HG03342 (cell line): Measurements from ENCODE around the gene SLC22A31.

Source experiments
- ATAC-seq: cut with Tn5 transposase; IDR thresholded peaks from one replicate; pipeline ENCODE4 v1.9.1; 2021; ENCODE audit warnings: mild to moderate bottlenecking, moderate library complexity; ENCODE audit not compliant: unreplicated experiment

Gene SLC22A31

DNA sequence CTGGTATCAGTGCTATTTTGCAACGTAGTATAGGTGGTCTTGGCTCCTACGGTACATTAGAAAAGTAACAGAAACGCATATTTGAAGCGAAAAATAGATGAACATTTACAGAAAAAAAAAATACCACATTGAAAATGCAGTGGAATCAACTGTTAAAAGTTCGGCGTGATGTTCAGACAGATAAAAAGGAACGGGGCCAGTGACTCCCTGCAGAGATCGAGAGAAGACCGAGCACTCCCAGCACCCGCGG lies 16.7 kb upstream of the SLC22A31 start:
- no peak for ATAC-seq

DNA sequence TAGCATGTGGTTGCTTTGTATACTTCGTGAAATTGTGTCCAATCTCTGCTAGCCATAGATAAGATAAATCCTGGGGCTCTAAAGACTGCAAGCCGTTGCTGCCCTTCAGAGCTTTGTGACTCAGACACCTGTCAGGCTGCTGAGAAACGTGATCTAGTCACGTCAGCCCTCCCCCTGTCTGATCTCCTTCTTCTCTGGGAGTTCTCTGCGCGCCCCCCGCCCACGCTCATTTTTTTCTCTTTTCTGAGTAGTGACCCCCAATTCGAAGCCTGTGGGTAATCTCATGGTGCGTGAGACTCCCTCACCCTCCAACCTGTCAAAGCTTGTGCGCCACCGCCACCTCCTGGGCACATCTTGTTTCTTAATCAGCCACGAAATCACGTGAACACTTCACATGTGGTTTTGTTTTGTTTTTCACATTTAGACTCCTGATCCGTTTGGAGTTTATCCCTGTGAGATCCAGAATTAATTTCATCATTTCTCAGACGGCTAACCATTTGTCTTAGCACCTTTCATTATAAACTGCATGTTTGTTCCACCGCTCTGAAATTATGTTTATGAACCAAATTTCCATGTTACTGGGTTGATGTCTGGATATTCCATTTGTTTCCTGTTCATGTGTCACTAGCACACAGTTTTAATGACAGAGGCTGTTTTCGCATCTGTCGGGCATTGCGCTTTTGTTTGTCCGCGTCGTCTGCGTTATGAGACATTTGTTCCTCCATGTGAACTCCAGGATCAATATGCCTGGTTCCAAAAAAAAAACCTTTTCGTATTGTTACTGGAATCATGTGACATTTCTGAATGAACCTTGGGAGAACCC lies 16.2 kb upstream of the SLC22A31 start:
- ATAC-seq = no peak

DNA sequence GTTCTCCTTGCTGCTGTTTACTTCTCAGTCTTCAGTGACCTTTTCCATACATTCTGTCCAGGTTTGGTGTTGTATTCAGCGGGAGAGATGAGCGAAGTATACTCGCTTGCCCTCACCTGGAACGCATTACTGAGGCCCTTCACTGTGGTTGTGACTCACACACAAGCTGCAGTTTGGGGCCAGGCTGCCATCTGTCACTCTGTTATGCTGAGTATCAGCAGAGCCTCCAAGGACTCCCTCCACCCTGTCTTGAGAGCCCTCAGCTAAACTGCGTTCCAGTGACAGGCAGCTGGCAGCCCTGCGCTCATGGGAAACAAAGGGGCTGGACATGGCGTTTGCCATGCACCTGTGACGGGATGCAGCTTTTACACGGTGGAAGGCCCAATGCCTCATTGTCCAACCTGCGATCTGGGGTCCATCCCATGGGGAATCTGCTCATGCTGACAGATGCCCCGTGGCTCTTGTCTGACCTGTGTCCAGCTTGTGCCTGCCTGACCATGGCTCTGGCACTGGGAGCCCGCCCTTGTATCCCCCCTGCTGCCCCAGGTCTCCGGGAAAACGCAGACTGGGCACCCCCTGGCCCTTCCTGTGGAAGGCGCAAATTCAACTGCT lies 10.7 kb upstream of the SLC22A31 start:
- ATAC-seq = no peak

DNA sequence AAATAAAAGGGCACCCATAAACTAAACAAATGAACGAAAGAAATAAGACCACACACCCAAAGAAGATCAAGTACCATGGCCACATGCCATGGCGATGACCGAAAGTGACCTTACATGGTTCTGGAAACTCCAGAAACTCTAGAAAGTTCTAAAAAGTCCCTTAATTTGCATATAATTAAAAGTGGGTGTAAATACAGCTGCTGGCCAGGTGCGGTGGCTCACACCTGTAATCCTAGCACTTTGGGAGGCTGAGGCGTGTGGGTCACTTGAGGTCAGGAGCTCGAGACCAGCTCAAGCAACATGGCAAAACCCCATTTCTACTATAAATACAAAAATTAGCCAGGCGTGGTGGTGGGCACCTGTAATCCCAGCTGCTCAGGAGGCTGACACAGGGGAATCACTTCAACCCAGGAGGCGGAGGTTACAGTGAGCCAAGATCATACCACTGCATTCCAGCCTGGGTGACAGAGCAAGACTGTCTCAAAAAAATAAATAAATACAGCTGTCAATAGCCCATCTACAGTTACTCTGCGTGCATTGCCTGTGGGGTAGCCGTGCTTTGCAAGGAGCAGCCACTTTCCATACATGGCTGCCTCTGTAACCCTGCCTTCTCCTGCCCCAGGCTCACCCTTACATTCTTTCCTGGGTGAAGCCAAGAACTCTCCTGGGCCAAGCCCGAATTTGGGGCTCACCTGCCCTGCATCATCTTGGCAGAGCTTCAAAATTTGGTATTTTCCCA lies 10.0 kb upstream of the SLC22A31 start:
- ATAC-seq = no peak

DNA sequence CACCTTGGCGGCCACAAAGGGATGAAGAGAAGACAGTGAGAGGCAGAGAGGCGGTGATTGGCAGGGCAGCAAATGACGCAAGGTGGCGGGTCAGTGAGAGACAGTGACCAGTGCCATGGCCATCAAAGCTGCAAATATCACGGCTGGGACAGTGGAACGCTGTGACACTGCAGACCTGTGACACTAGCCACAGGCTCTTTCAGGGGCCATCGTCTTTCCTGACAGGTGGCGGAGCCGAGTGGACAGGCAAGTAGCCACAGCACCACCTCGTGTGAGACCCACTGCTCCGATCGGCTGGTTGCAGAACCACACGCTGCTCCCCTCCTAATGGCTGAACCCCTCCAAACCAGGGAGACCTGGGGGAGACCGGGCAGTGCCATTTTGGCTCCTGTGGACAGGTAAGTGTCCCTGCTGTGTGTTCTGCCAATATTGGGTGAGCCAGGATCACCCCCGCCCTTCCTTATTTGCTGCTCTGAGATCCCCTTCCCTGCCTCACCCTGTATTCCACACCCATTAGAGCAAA lies 9.2 kb upstream of the SLC22A31 start:
- no peak for ATAC-seq

GRCh38 chr16:89207993-89208392 lies 7.7 kb upstream of the SLC22A31 start:
- no peak for ATAC-seq

DNA sequence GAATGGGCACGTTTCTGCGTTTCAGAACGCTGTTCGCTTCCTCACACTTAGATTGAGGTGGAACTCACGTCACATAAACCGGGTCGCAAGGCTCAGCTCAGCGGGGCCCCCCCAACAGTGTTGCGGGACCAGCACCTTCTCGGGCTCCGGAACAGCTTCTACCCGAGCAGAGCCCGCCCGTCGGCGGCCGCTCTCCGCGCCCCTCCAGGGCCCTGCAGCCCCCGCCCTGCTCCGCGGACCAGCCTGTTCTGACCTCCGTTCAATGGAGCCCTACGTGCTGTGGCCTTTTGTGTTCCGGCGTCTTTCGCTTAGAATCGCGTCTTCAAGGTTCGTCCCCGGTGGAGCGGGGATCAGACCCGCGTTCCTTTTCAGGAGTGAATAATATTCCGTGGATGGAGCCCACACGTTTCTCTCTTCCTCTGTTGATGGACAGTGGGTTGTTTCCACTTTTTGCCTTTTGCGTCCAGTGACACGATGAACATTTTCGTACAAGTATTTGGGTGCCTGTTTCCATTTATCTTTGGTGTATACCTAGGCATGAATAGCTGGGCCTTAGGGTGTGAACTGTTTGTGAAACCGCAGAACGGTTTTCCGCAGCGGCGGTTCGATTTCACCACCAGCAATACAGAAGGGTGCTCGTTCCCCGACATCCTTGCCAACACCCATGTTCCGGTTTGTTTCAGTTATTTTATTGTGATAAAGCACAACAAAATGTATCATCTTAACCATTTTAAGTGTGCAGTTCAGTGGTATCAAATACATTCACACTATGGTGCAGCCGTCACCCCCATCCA lies 2.3 kb upstream of the SLC22A31 start:
- no peak for ATAC-seq

DNA sequence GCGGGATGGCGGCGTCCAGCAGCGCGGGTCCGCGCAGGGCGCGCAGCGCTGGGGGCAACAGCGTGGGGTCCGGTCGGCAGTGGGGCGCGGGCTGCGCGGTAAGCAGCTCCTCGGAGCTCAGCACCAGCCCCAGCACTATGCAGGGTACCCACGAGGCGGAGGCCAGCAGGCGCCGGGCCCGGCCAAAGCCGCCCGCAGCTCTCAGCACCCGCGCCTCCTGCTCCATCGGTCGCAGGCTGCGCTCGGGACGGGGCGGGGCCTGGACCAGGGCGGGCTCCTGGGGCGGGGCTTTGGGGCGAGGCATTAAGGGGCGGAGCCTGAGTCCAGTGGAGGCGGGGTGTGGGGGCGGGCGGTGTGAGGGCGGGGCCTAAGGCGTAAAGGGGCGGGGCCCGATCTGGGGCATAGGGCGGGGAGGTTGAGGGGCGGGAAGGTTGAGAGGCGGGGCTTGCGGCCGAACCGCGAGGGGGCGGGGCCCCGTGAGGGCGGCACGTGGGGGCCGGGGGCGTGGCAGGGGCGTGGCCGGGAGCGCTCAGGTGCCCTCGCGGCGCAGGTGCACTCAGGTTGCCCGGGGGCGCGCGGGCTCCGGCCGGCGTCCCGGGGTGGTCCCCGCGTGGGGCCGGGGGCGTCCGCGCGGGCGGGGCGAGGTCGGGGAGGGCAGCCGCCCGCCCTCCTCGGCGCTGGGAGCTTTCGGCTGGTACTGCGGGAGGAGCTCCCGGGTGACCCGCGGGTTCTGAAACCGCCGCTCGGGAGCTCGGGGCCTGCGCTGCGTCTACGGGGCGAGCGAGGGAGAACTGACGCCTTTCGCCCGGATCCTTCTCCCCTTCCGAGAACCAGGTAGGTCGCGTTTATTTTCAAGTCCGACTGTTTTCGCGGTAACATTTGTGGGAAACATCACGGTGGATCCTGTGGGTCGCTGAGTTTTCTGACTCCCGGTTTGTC lies 1.4 kb upstream of the SLC22A31 start:
- no peak for ATAC-seq

- no peak for ATAC-seq
Observed at GRCh38 chr16:89200850-89201411, 594 bp upstream of the SLC22A31 start.

- no peak for ATAC-seq
Observed at GRCh38 chr16:89199241-89200123, 855 bp downstream of the SLC22A31 start.

DNA sequence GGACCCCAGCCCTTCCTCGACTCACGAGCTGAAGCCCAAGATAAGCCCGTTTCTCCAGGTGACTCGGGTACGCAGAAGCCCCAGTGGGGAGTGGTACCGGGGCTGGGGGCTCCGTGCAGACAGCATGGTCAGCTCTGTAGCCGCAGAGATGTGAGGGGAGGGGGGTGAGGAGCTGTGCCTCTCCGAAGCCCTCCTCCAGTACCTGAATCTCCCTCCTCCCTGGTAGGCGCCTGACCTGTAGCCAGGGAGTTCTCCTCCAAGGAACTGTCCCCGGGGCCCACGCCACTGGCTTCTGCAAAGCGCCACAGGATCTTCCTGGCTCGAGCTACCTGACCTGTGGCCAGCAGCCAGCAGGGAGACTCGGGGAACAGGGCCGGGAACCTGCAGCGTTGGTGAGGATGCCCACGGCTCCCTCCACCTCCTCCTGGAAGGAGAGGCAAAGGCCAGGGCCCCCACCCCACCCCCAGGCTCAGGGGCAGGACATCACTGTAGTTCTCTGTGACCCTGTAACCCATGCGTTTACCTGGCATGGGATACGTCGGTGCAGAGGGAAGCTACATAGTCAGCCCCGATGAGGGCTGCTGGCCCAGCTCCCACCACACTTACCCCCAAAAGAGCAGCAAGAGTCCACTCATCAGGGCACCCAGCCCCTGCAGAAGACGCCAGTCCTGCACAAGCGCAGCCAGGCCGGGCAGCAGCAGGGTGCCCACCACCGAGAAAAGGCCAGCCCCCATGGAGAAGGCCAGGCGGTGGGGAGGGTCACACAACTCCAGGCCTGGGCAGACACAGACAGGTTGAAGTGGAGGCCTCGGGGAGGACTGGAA lies 1.7 kb downstream of the SLC22A31 start:
- no peak for ATAC-seq

GRCh38 chr16:89197633-89198416 lies 2.5 kb downstream of the SLC22A31 start:
- no peak for ATAC-seq

GRCh38 chr16:89197033-89197632 lies 3.2 kb downstream of the SLC22A31 start:
- no peak for ATAC-seq

GRCh38 chr16:89195521-89196171 lies 4.7 kb downstream of the SLC22A31 start:
- ATAC-seq = no peak

- ATAC-seq = no peak
Observed at GRCh38 chr16:89194340-89195311, 5.7 kb downstream of the SLC22A31 start.
